Measurements from ENCODE around the gene C3orf49. TPM values are rescaled to one million over a fixed set of nuclear protein-coding genes. Genes with fewer than 3 reads are reported as not detected.

The C3orf49 gene
- total RNA-seq, 1 experiment from 2014 or later = not detected

DNA sequence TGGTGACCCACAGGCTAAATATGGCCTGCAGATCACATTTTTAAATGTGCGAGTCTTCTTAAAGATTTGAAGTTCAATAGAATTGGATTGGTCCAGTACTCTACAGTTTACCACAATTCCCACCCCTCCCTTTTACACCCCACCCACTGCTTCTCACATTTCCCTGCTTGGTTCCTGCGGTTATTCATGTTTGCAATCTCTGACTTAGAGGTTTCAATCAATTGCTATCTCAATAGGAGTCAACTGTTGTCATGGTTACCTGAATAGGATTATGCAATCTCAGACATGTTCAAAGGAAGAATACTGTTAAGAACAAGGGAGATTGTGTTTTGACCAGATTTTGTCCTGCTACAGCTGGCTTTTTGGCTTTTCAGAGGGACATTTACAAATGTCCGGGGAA lies 4.9 kb upstream of the C3orf49 start:
- Histone ChIP-seq H3K9me3 (no peaks in the 10 kb centered on the region), H3K4me3 (ENCODE audit: low read depth, low read length) (no peak overlapping the region), H3K36me3 (ENCODE audit: control insufficient read depth, insufficient read depth, low read length) (no peaks in the 10 kb centered on the region), H3K4me1 (no peaks in the 10 kb centered on the region), H3K27me3 (replicated peaks; ENCODE audit: control insufficient read depth, insufficient read depth, low read length) (no peaks in the 10 kb centered on the region)
- Mint-ChIP-seq H3K27ac (ENCODE audit: unreplicated experiment) (no peak overlapping the region), H3K4me1 (ENCODE audit: low read depth, unreplicated experiment) (no peaks in the 10 kb centered on the region), H3K27me3 (ENCODE audit: insufficient read depth, unreplicated experiment) (no peaks in the 10 kb centered on the region), H3K36me3 (ENCODE audit: insufficient read depth, unreplicated experiment) (no peaks in the 10 kb centered on the region), H3K9me3 (ENCODE audit: unreplicated experiment) (no peaks in the 10 kb centered on the region), H3K4me3 (ENCODE audit: unreplicated experiment) (no peak overlapping the region)
- no TSS peak for BruUV-seq (replicated peaks)
- intact Hi-C loops (cut with micrococcal nuclease; ENCODE audit: unreplicated experiment) = no loop called here
- ChIA-PET POLR2A (no interaction called here), CTCF (interaction anchor here (0.7 kb wide), 1 partner anchor 449 kb away, joined by 3 read pairs; no protein-coding TSS in a partner anchor)
- no peak for TF ChIP-seq CTCF (IDR thresholded peaks at IDR 0.05; ENCODE audit: insufficient read depth in 1 of 2, low read depth in 1 of 2, low read length in 1 of 2, severe bottlenecking in 1 of 2, unreplicated experiment in 1 of 2)
- no peak for DNase-seq

GRCh38 chr3:63817225-63817624 lies 1.9 kb upstream of the C3orf49 start:
- POLR2A ChIA-PET = no interaction called here
- Mint-ChIP-seq H3K9me3 (ENCODE audit: unreplicated experiment) (no peaks in the 10 kb centered on the region), H3K27me3 (ENCODE audit: insufficient read depth, unreplicated experiment) (no peaks in the 10 kb centered on the region), H3K4me1 (ENCODE audit: low read depth, unreplicated experiment) (no peaks in the 10 kb centered on the region), H3K4me3 (ENCODE audit: unreplicated experiment) (no peak overlapping the region), H3K27ac (ENCODE audit: unreplicated experiment) (no peak overlapping the region), H3K36me3 (ENCODE audit: insufficient read depth, unreplicated experiment) (no peaks in the 10 kb centered on the region)
- CTCF ChIA-PET = interaction anchor here (2.5 kb wide), 1 partner anchor 467 kb away, joined by 13 read pairs; no protein-coding TSS in a partner anchor
- no peaks in the 10 kb centered on the region for H3K9me3 ChIP-seq
- no peak for DNase-seq
- no peaks in the 10 kb centered on the region for H3K36me3 ChIP-seq (ENCODE audit: control insufficient read depth, insufficient read depth, low read length)
- BruUV-seq (replicated peaks) = no TSS peak
- H3K27me3 ChIP-seq (replicated peaks; ENCODE audit: control insufficient read depth, insufficient read depth, low read length) = no peaks in the 10 kb centered on the region
- TF ChIP-seq CTCF (IDR thresholded peaks at IDR 0.05; ENCODE audit: insufficient read depth in 1 of 2, low read depth in 1 of 2, low read length in 1 of 2, severe bottlenecking in 1 of 2, unreplicated experiment in 1 of 2) = no peak
- intact Hi-C loops (cut with micrococcal nuclease; ENCODE audit: unreplicated experiment) = loop anchor here (5.0 kb wide), 1 partner anchor 410 kb away; no protein-coding TSS in a partner anchor
- no peak overlapping the region for H3K4me3 ChIP-seq (ENCODE audit: low read depth, low read length)
- H3K4me1 ChIP-seq = no peaks in the 10 kb centered on the region

DNA sequence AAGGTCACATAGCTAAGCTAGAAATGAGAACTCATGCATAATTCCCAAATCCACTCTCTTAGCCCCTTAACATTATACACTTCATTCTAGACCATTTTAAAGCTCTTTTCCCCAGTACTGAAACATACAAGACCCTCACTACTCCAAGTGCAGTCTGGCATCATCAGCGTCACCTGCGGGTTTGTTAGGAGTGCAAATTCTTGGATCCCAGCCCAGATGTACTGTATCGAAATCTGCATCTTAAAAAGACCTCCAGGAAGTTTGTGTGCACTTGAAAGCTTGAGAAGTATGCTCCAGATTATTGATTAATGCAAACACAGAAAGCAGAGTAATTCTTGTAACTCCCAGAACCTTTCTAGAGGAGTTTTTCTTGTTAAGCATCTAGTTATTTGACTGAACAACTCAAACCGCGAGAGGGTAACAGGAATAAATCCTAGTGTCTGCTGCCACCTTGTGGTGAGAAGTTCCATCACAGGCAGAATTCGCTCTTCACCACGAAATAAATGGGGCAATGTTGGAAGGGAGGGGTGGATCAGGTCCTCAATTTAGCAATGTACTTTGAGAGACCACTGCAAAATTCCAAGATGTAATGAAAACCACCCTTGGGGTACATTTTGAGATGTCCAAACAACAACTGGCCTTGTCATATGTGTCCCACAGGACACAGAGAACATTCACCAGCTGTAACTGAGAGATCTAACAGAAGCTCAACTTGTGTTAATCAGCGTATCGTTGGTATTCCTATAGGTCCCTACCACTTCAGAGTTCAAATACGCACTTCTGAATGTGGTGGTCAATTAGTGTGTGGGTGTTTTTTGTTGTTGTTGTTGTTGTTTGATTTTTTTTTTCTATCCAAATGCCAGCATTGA lies 583 bp upstream of the C3orf49 start:
- Mint-ChIP-seq H3K4me1 (ENCODE audit: low read depth, unreplicated experiment) (no peaks in the 10 kb centered on the region), H3K9me3 (ENCODE audit: unreplicated experiment) (no peaks in the 10 kb centered on the region), H3K36me3 (ENCODE audit: insufficient read depth, unreplicated experiment) (no peaks in the 10 kb centered on the region), H3K27me3 (ENCODE audit: insufficient read depth, unreplicated experiment) (no peaks in the 10 kb centered on the region), H3K4me3 (ENCODE audit: unreplicated experiment) (no peak overlapping the region), H3K27ac (ENCODE audit: unreplicated experiment) (no peak overlapping the region)
- intact Hi-C loops (cut with micrococcal nuclease; ENCODE audit: unreplicated experiment) = loop anchor here (1.0 to 5.0 kb wide), 4 partner anchors 157 to 469 kb away; no protein-coding TSS in a partner anchor
- ChIA-PET CTCF (interaction anchor here (0.6 to 2.5 kb wide), 2 partner anchors 185 to 468 kb away, joined by 4 to 13 read pairs; no protein-coding TSS in a partner anchor), POLR2A (no interaction called here)
- Histone ChIP-seq H3K27me3 (replicated peaks; ENCODE audit: control insufficient read depth, insufficient read depth, low read length) (no peaks in the 10 kb centered on the region), H3K4me1 (no peaks in the 10 kb centered on the region), H3K36me3 (ENCODE audit: control insufficient read depth, insufficient read depth, low read length) (no peaks in the 10 kb centered on the region), H3K9me3 (no peaks in the 10 kb centered on the region), H3K4me3 (ENCODE audit: low read depth, low read length) (no peak overlapping the region)
- DNase-seq = peak; percentile 40 to 63
- TF ChIP-seq CTCF (IDR thresholded peaks at IDR 0.05; ENCODE audit: insufficient read depth in 1 of 2, low read depth in 1 of 2, low read length in 1 of 2, severe bottlenecking in 1 of 2, unreplicated experiment in 1 of 2) = peak; percentile 76 to 83
- BruUV-seq (replicated peaks) = no TSS peak

Data from Caco-2 (cell line).